GM12878 (cell line): ENCODE measurements around the gene MFSD12. TPM values are rescaled to one million over a fixed set of nuclear protein-coding genes. Genes with fewer than 3 reads are reported as not detected.

Source experiments
- CHD2 ChIP-seq: IDR thresholded peaks from 2 replicates; pipeline ENCODE4 v1.6.1; 2011; ENCODE audit warnings: low read depth, low read length, improper control_type of control experiment, borderline replicate concordance
- CREB1 ChIP-seq: IDR thresholded peaks from 2 replicates; pipeline ENCODE4 v1.6.1; 2012; ENCODE audit warnings: low read depth, mild to moderate bottlenecking, inconsistent platforms
- EED ChIP-seq: sonication (generic); IDR thresholded peaks from 2 replicates; pipeline ENCODE4 v1.6.1; 2016; ENCODE audit warnings: antibody characterized with exemption, low read depth
- EP300 ChIP-seq, 2 experiments: fragments of 150-350 bp in 1 of 2; IDR thresholded peaks; 2 replicates each; pipeline ENCODE4 v1.6.1; 2011 to 2012; ENCODE audit warnings: low read depth in 2 of 2, low read length in 2 of 2, borderline replicate concordance in 1 of 2, improper control_type of control experiment in 1 of 2, inconsistent platforms in 1 of 2; ENCODE audit not compliant: control insufficient read depth in 1 of 2
- FOXM1 ChIP-seq: IDR thresholded peaks from 2 replicates; pipeline ENCODE4 v1.6.1; 2012; ENCODE audit warnings: low read depth, mild to moderate bottlenecking, inconsistent platforms, low read length, moderate library complexity
- GABPA ChIP-seq: IDR thresholded peaks from 2 replicates; pipeline ENCODE4 v1.6.1; 2014; ENCODE audit warnings: antibody characterized with exemption, low read depth, mild to moderate bottlenecking, inconsistent platforms
- IKZF1 ChIP-seq: fragments of 450-650 bp; conservative IDR thresholded peaks from 2 replicates; pipeline ENCODE4 v1.6.1; 2017; ENCODE audit warnings: antibody characterized with exemption, mild to moderate bottlenecking
- JUNB ChIP-seq: IDR thresholded peaks from 2 replicates; pipeline ENCODE4 v1.6.1; 2016; ENCODE audit warnings: antibody characterized with exemption, mild to moderate bottlenecking
- LARP7 ChIP-seq: fragments of 450-650 bp; IDR thresholded peaks from 2 replicates; pipeline ENCODE4 v1.6.1; 2017; ENCODE audit warnings: mild to moderate bottlenecking
- MLLT1 ChIP-seq: fragments of 450-650 bp; IDR thresholded peaks from 2 replicates; pipeline ENCODE4 v1.6.1; 2016; ENCODE audit warnings: mild to moderate bottlenecking
- MYB ChIP-seq: fragments of 150-350 bp; IDR thresholded peaks from 2 replicates; pipeline ENCODE4 v1.6.1; 2014; ENCODE audit warnings: mild to moderate bottlenecking, low read depth, low read length, borderline replicate concordance
- NKRF ChIP-seq: fragments of 450-650 bp; conservative IDR thresholded peaks from 2 replicates; pipeline ENCODE4 v1.6.1; 2017; ENCODE audit warnings: mild to moderate bottlenecking, moderate library complexity
- POLR2A ChIP-seq: IDR thresholded peaks from 2 replicates; pipeline ENCODE4 v1.6.1; 2011; ENCODE audit warnings: low read depth, mild to moderate bottlenecking, low read length
- POLR2AphosphoS5 ChIP-seq: IDR thresholded peaks from 2 replicates; pipeline ENCODE4 v1.6.1; 2011; ENCODE audit warnings: mild to moderate bottlenecking, low read length, inconsistent platforms
- RAD51 ChIP-seq: fragments of 450-650 bp; IDR thresholded peaks from 2 replicates; pipeline ENCODE4 v1.6.1; 2016; ENCODE audit warnings: moderate library complexity, mild to moderate bottlenecking, inconsistent platforms
- SMARCA5 ChIP-seq: fragments of 450-650 bp; IDR thresholded peaks from 2 replicates; pipeline ENCODE4 v1.6.1; 2017; ENCODE audit warnings: mild to moderate bottlenecking
- SPI1 ChIP-seq: IDR thresholded peaks from 2 replicates; pipeline ENCODE4 v1.6.1; 2011; ENCODE audit warnings: low read depth, mild to moderate bottlenecking, low read length, moderate library complexity, borderline replicate concordance; ENCODE audit not compliant: insufficient read depth
- YY1 ChIP-seq: IDR thresholded peaks from 2 replicates; pipeline ENCODE4 v1.6.1; 2011; ENCODE audit warnings: low read depth, mild to moderate bottlenecking, low read length
- ZBED1 ChIP-seq: IDR thresholded peaks from 2 replicates; pipeline ENCODE4 v1.6.1; 2016; ENCODE audit warnings: borderline replicate concordance
- ZBTB33 ChIP-seq: fragments of 450-650 bp; IDR thresholded peaks from 2 replicates; pipeline ENCODE4 v1.6.1; 2017; ENCODE audit warnings: mild to moderate bottlenecking
- polyA plus RNA-seq, 11 experiments: library from polyadenylated mRNA; depleted of rRNA in 4 of 11; unstranded in 6 of 11; stranded (reverse) in 5 of 11; fragments of >200 nt; fragmentation: Nextera tagmentation in 4 of 11; fragmentation: Illumina TruSeq in 1 of 11; extraction: Ambion mirVana in 4 of 11; extraction: Trizol in 1 of 11; gene quantifications; 1 replicate in 1 of 11; 2 replicates in 10 of 11; pipeline versions ENCODE4 v1.2.1 to v1.2.3, GENCODE V29; 2011 to 2016; ENCODE audit warnings: inconsistent platforms in 2 of 11, missing spikeins in 2 of 11, low read depth in 1 of 11
- total RNA-seq, 4 experiments: library from RNA; depleted of rRNA in 3 of 4; stranded (reverse); fragments of >200 nt in 3 of 4; fragmentation: Illumina TruSeq in 1 of 4; extraction: Trizol in 1 of 4; gene quantifications; 2 replicates each; pipeline versions ENCODE4 v1.2.1 to v1.2.3, GENCODE V29; 2013 to 2021

The MFSD12 gene
- total and polyA plus RNA-seq, 10 of the 15 experiments (the other 5 are each of a cell fraction or from before 2014, with no cell fraction given), result 0.58 to 65.9 (median 16.8) TPM

GRCh38 chr19:3505598-3506383, 51.6 kb downstream of the MFSD12 start, which contains the start of gene FZR1 (continued):
- TF ChIP-seq POLR2AphosphoS5 (peak; percentile 68), MLLT1 (0 out of 2 replicates have a peak, but pooled peaks have one; percentile 84), YY1 (peak; percentile 93), CREB1 (peak; percentile 97), RAD51 (no peak), LARP7 (peak; percentile 46), POLR2A (peak; percentile 85), CHD2 (peak; percentile 70), SPI1 (peak; percentile 62; the same call in 1 of the 2 replicates), GABPA (peak; percentile 83), ZBED1 (no peak), SMARCA5 (0 out of 2 replicates have a peak, but pooled peaks have one; percentile 54), ZBTB33 (no peak), JUNB (0 out of 2 replicates have a peak, but pooled peaks have one; percentile 32), EP300 (IDR thresholded peaks at IDR 0.05; ENCODE audit: borderline replicate concordance in 1 of 2, control insufficient read depth in 1 of 2, low read depth in 2 of 2, low read length in 2 of 2) (peak in 1 of 2 experiments; percentile 18; a peak in 1 of 4 replicates), MYB (no peak), NKRF (peak; percentile 97), EED (no peak), FOXM1 (peak; percentile 100), IKZF1 (peak; percentile 75)
